HG03354 (cell line): ENCODE data around the gene DHX16.
A peak's percentile ranks its signal among the peaks of the same experiment; 100 is the strongest.

Experiments
- ATAC-seq: cut with Tn5 transposase; IDR thresholded peaks from one replicate; pipeline ENCODE4 v1.9.1; 2021; ENCODE audit warnings: mild to moderate bottlenecking; ENCODE audit not compliant: unreplicated experiment, poor library complexity, severe bottlenecking

Gene DHX16

GRCh38 chr6:30700340-30700739 lies 27.5 kb upstream of the DHX16 start:
- no peak for ATAC-seq

- ATAC-seq, result no peak
These were observed 23.6 kb upstream of the DHX16 start for GRCh38 chr6:30696432-30696831.

GRCh38 chr6:30691208-30691847 lies 18.5 kb upstream of the DHX16 start:
- ATAC-seq, result no peak

- peak; percentile 24 for ATAC-seq
These were observed 17.8 kb upstream of the DHX16 start, which contains the start of gene NRM for GRCh38 chr6:30690403-30691207. NRM (minus strand) TSS chr6:30690984; CDS start chr6:30690974, 10 bp downstream.

- no peak for ATAC-seq
These were observed 17.2 kb upstream of the DHX16 start for GRCh38 chr6:30689985-30690384.

GRCh38 chr6:30689022-30689865 lies 16.4 kb upstream of the DHX16 start:
- ATAC-seq, result no peak

- ATAC-seq, result no peak
These were observed 15.8 kb upstream of the DHX16 start for GRCh38 chr6:30688569-30688968.

GRCh38 chr6:30687659-30688431 lies 15.0 kb upstream of the DHX16 start:
- no peak for ATAC-seq

GRCh38 chr6:30686908-30687658 lies 14.3 kb upstream of the DHX16 start:
- peak; percentile 51 for ATAC-seq

GRCh38 chr6:30686009-30686907 lies 13.5 kb upstream of the DHX16 start, which contains the start of gene PPP1R18:
PPP1R18 (minus strand) TSS chr6:30686645; CDS start chr6:30686018, 627 bp downstream.
- ATAC-seq, result peak; percentile 17

- no peak for ATAC-seq
These were observed 12.6 kb upstream of the DHX16 start for GRCh38 chr6:30685157-30686008.

- no peak for ATAC-seq
These were observed 11.8 kb upstream of the DHX16 start for GRCh38 chr6:30684386-30685156.

- no peak for ATAC-seq
These were observed 11.2 kb upstream of the DHX16 start for GRCh38 chr6:30683980-30684338.

- ATAC-seq, result no peak
These were observed 10.6 kb upstream of the DHX16 start for GRCh38 chr6:30683183-30683979.
